ENCODE measurements around the gene AKAP7.
"Not testable (repeated sequence)": the region's sequence is repeated elsewhere in the genome, so short reads cannot be mapped to it uniquely, and the experiment has no call there.

Gene AKAP7

GRCh38 chr6:131135244-131136020 is at the start of gene AKAP7:
Gene AKAP7 (plus strand): TSS chr6:131135467. CDS start chr6:131135764, 297 bp downstream.
- peak; percentile 25 to 36 for DNase-seq (ENCODE audit: low read depth in 1 of 2, low spot score in 1 of 2)

GRCh38 chr6:131090339-131090738 is 44.9 kb upstream of the AKAP7 start:
- not testable (repeated sequence) for DNase-seq (ENCODE audit: low read depth in 1 of 2, low spot score in 1 of 2)

- DNase-seq (ENCODE audit: low read depth in 1 of 2, low spot score in 1 of 2), result not testable (repeated sequence)
These were observed 43.3 kb upstream of the AKAP7 start for GRCh38 chr6:131091944-131092343.

GRCh38 chr6:131093334-131093733 is 41.9 kb upstream of the AKAP7 start:
- DNase-seq (ENCODE audit: low read depth in 1 of 2, low spot score in 1 of 2), result no peak

- no peak for DNase-seq (ENCODE audit: low read depth in 1 of 2, low spot score in 1 of 2)
These were observed 38.5 kb upstream of the AKAP7 start for GRCh38 chr6:131096786-131097185.

- no peak for DNase-seq (ENCODE audit: low read depth in 1 of 2, low spot score in 1 of 2)
These were observed 33.2 kb upstream of the AKAP7 start for GRCh38 chr6:131101911-131102680.

GRCh38 chr6:131103296-131103695 is 32.0 kb upstream of the AKAP7 start:
- DNase-seq (ENCODE audit: low read depth in 1 of 2, low spot score in 1 of 2), result no peak

GRCh38 chr6:131103901-131104300 is 31.4 kb upstream of the AKAP7 start:
- DNase-seq (ENCODE audit: low read depth in 1 of 2, low spot score in 1 of 2), result no peak

GRCh38 chr6:131107151-131107550 is 28.1 kb upstream of the AKAP7 start:
- no peak for DNase-seq (ENCODE audit: low read depth in 1 of 2, low spot score in 1 of 2)

GRCh38 chr6:131112249-131112648 is 23.0 kb upstream of the AKAP7 start:
- DNase-seq (ENCODE audit: low read depth in 1 of 2, low spot score in 1 of 2), result no peak

- DNase-seq (ENCODE audit: low read depth in 1 of 2, low spot score in 1 of 2), result no peak
These were observed 19.6 kb upstream of the AKAP7 start for GRCh38 chr6:131115651-131116050.

- DNase-seq (ENCODE audit: low read depth in 1 of 2, low spot score in 1 of 2), result no peak
These were observed 18.9 kb upstream of the AKAP7 start for GRCh38 chr6:131116321-131116720.

GRCh38 chr6:131116755-131117360 is 18.4 kb upstream of the AKAP7 start:
- DNase-seq (ENCODE audit: low read depth in 1 of 2, low spot score in 1 of 2), result peak in 1 of 2 donors; percentile 11

GRCh38 chr6:131117878-131118277 is 17.4 kb upstream of the AKAP7 start:
- no peak for DNase-seq (ENCODE audit: low read depth in 1 of 2, low spot score in 1 of 2)

- no peak for DNase-seq (ENCODE audit: low read depth in 1 of 2, low spot score in 1 of 2)
These were observed 13.3 kb upstream of the AKAP7 start for GRCh38 chr6:131122007-131122406.

- no peak for DNase-seq (ENCODE audit: low read depth in 1 of 2, low spot score in 1 of 2)
These were observed 12.8 kb upstream of the AKAP7 start for GRCh38 chr6:131122516-131122915.

- no peak for DNase-seq (ENCODE audit: low read depth in 1 of 2, low spot score in 1 of 2)
These were observed 10.8 kb upstream of the AKAP7 start for GRCh38 chr6:131124336-131125071.

- no peak for DNase-seq (ENCODE audit: low read depth in 1 of 2, low spot score in 1 of 2)
These were observed 9.8 kb upstream of the AKAP7 start for GRCh38 chr6:131125431-131125830.

- no peak for DNase-seq (ENCODE audit: low read depth in 1 of 2, low spot score in 1 of 2)
These were observed 5.3 kb upstream of the AKAP7 start for GRCh38 chr6:131129689-131130553.

- DNase-seq (ENCODE audit: low read depth in 1 of 2, low spot score in 1 of 2), result no peak
These were observed 4.7 kb upstream of the AKAP7 start for GRCh38 chr6:131130554-131130940.
